ENCODE data around the gene TMPRSS3.

Gene TMPRSS3

GRCh38 chr21:42343963-42344510 lies 51.8 kb downstream of the TMPRSS3 start:
- ATAC-seq: no peak
- TF ChIP-seq TSHZ2 (CRISPR knock-in tag; IDR thresholded peaks at IDR 0.05) (no peak), GLIS3 (CRISPR knock-in tag; IDR thresholded peaks at IDR 0.05) (no peak)

DNA sequence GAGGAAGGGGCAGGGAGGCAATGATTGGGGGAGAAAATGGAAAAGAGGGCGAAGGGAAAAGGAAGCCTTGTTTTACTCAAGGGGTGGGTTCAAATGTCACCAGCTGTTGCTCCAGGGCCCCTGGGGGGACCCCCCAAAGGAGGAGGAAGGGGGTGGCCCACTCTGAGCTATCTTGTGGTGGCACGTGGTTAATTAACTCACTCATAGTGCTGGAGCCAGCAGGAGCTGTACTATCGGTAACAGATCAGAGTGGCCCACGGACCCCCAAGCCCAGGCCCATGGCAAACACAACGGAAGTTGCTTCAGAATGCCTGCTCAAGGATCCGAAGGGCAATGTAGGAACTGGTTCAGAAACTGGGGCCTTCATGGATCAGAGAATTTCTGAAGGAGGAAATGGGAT lies 52.3 kb downstream of the TMPRSS3 start:
- no peak for ATAC-seq
- TF ChIP-seq TOX (CRISPR knock-in tag; IDR thresholded peaks at IDR 0.05; ENCODE audit: borderline replicate concordance) (no peak), ESRRG (CRISPR knock-in tag; IDR thresholded peaks at IDR 0.05) (no peak), RARB (CRISPR knock-in tag; IDR thresholded peaks at IDR 0.05) (no peak), OSR1 (CRISPR knock-in tag; IDR thresholded peaks at IDR 0.05) (no peak), ZNF565 (CRISPR knock-in tag; conservative IDR thresholded peaks at IDR 0.05; ENCODE audit: low read depth) (no peak), ZC3H10 (CRISPR knock-in tag; IDR thresholded peaks at IDR 0.05) (no peak), TSHZ2 (CRISPR knock-in tag; IDR thresholded peaks at IDR 0.05) (no peak), GLIS3 (CRISPR knock-in tag; IDR thresholded peaks at IDR 0.05) (no peak), ISL1 (CRISPR knock-in tag; IDR thresholded peaks at IDR 0.05) (no peak), ZNF70 (CRISPR knock-in tag; IDR thresholded peaks at IDR 0.05) (no peak), SNAI2 (CRISPR knock-in tag; IDR thresholded peaks at IDR 0.05) (no peak), ZFP30 (CRISPR knock-in tag; IDR thresholded peaks at IDR 0.05) (no peak), POU6F1 (CRISPR knock-in tag; IDR thresholded peaks at IDR 0.05; ENCODE audit: borderline replicate concordance, low read depth) (no peak), TCF4 (CRISPR knock-in tag; IDR thresholded peaks at IDR 0.05; ENCODE audit: borderline replicate concordance) (no peak)
- TF ChIP-seq, protein P1, sequence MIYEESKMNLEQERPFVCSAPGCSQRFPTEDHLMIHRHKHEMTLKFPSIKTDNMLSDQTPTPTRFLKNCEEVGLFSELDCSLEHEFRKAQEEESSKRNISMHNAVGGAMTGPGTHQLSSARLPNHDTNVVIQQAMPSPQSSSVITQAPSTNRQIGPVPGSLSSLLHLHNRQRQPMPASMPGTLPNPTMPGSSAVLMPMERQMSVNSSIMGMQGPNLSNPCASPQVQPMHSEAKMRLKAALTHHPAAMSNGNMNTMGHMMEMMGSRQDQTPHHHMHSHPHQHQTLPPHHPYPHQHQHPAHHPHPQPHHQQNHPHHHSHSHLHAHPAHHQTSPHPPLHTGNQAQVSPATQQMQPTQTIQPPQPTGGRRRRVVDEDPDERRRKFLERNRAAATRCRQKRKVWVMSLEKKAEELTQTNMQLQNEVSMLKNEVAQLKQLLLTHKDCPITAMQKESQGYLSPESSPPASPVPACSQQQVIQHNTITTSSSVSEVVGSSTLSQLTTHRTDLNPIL (CRISPR knock-in tag; IDR thresholded peaks at IDR 0.05; ENCODE audit: low read depth): no peak

DNA sequence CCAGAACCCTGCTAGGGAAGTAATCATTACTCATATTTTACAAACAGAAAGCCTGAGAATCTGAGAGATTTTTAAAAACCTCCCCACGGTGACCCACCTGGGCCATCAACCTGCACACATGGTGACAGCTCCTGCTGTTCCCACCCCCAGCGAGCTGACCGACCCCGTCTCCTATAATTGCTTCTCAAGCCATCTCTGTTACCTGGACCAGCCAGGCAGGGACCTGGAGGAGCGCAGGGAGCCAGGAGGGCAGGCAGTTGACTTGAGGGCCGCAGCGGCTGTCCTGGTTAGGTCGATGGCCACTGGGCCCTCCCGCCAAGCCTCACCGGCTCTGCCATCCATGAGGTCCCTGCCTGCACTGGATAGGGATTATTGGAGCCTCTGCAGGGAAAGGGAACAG lies 52.8 kb downstream of the TMPRSS3 start:
- ATAC-seq: no peak
- TF ChIP-seq TSHZ2 (CRISPR knock-in tag; IDR thresholded peaks at IDR 0.05): no peak
- TF ChIP-seq GLIS3 (CRISPR knock-in tag; IDR thresholded peaks at IDR 0.05): no peak
